ENCODE measurements around the gene PCGF6. TPM values are rescaled to one million over a fixed set of nuclear protein-coding genes. Genes with fewer than 3 reads are reported as not detected.

Gene PCGF6
- total RNA-seq, 2 donors from 2014 or later, result 11.4 to 12.4 TPM

DNA sequence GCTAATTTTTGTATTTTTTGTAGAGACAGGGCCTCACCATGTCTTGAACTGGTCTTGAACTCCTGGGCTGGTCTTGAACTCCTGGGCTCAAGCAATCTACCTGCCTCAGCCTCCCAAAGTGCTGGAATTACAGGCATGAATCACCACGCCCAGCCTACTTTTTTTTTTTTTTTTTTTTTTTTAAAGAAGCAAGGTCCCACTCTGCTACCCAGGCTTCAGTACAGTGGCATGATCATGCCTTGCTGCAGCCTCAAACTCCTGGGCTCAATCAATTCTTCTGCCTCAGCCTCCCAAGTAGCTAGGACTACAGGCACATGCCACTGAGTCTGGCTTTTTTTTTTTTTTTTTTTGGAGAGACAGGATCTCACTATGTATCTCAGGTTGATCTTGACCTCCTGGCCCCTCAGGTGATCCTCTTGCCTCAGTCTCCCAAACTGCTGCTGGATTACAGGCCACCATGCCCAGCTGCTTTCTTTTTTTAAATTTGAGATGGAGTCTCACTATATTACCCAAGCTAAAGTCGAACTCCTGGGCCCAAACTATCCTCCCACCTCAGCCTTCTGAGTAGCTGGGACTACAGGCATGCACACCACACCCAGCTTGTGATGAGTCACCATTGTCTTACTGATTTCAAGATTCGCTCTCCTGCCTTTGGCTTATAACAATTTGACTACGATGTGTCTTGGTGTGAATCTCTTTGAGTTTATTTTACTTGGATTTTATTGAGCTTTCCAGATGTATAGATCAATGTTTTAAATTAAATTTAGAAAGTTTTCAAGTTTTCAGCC lies 96.2 kb downstream of the PCGF6 start:
- intact Hi-C loops (cut with DNase I), result no loop called here
- WGBS, result 66% methylated on average over 4 of the region's 4 CpGs
- no peaks in the 10 kb centered on the region for H3K36me3 ChIP-seq

DNA sequence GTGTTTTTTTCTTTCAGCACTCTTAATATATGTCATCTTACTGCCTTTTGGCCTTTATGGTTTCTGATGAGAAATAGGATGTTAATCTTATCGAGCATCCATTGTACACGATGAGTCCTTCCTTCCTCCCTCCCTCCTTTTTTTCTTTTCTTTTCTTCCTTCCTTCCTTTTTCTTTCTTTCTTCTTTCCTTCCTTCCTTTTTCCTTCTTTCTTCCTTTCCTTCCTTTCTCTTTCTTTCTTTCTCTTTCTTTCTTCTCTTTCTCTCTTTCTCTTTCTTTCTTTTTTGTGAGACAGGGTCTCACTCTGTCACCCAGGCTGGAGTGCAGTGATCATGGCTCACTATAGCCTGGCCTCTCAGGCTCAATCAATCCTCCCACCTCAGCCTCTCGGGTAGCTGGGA lies 96.8 kb downstream of the PCGF6 start:
- H3K27ac ChIP-seq, result no peak overlapping the region
- no peaks in the 10 kb centered on the region for H3K36me3 ChIP-seq
- no peaks in the 10 kb centered on the region for H3K27me3 ChIP-seq (replicated peaks; ENCODE audit: insufficient read depth)
- WGBS, result 76% methylated on average over 3 of the region's 3 CpGs
- DNase-seq (ENCODE audit: low spot score), result no peak
- no peaks in the 10 kb centered on the region for H3K4me1 ChIP-seq (replicated peaks)
- intact Hi-C loops (cut with DNase I), result no loop called here
- H3K4me3 ChIP-seq, result no peak overlapping the region
- H3K9me3 ChIP-seq, result no peaks in the 10 kb centered on the region
- TF ChIP-seq POLR2A (IDR thresholded peaks at IDR 0.05), result no peak
- TF ChIP-seq POLR2AphosphoS5 (IDR thresholded peaks at IDR 0.05), result no peak
- TF ChIP-seq, protein P1, sequence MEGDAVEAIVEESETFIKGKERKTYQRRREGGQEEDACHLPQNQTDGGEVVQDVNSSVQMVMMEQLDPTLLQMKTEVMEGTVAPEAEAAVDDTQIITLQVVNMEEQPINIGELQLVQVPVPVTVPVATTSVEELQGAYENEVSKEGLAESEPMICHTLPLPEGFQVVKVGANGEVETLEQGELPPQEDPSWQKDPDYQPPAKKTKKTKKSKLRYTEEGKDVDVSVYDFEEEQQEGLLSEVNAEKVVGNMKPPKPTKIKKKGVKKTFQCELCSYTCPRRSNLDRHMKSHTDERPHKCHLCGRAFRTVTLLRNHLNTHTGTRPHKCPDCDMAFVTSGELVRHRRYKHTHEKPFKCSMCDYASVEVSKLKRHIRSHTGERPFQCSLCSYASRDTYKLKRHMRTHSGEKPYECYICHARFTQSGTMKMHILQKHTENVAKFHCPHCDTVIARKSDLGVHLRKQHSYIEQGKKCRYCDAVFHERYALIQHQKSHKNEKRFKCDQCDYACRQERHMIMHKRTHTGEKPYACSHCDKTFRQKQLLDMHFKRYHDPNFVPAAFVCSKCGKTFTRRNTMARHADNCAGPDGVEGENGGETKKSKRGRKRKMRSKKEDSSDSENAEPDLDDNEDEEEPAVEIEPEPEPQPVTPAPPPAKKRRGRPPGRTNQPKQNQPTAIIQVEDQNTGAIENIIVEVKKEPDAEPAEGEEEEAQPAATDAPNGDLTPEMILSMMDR (IDR thresholded peaks at IDR 0.05), result no peak

More for the DNA sequence above, 96.2 kb downstream of the PCGF6 start:
- no peaks in the 10 kb centered on the region for H3K4me1 ChIP-seq (replicated peaks)
- TF ChIP-seq, protein P1 (IDR thresholded peaks at IDR 0.05), result no peak
- no peak for TF ChIP-seq POLR2AphosphoS5 (IDR thresholded peaks at IDR 0.05)
- TF ChIP-seq POLR2A (IDR thresholded peaks at IDR 0.05), result no peak
- H3K4me3 ChIP-seq, result no peak overlapping the region
- H3K9me3 ChIP-seq, result no peaks in the 10 kb centered on the region
- no peaks in the 10 kb centered on the region for H3K27me3 ChIP-seq (replicated peaks; ENCODE audit: insufficient read depth)
- no peak overlapping the region for H3K27ac ChIP-seq
- no peak for DNase-seq (ENCODE audit: low spot score)

MicroRNA genes within 50 kb of the gene (microRNA counts, 767-probe panel; counts per million panel counts)
- microRNA hsa-miR-1307-3p, result 431 to 927 counts per million in 2 donors

Small RNA genes within 50 kb of the gene (microRNA-seq; reads per million reads assigned to microRNA genes)
- 892 reads per million, percentile 87 among the genes with 10 or more reads in this experiment for gene MIR1307

Small RNA genes within 50 kb of the gene (small RNA-seq; reads per million reads assigned to genes)
- 0 reads per million in 2 donors for gene RNU11-3P

Other genes starting within 250 kb of the PCGF6 start
- 100 to 1,000 TPM in 1 of 2 donors, 10 to 100 TPM in 1; 88.4 to 112 TPM for gene NT5C2, start 157.9 kb downstream of the PCGF6 start, total RNA-seq
- not detected for gene RPEL1, start 105.3 kb downstream of the PCGF6 start, total RNA-seq
- gene INA, start 74.0 kb downstream of the PCGF6 start, total RNA-seq, result 1 to 10 TPM in 1 of 2 donors, under 1 TPM in 1; 0.14 to 2.0 TPM
- gene TAF5, start 16.8 kb upstream of the PCGF6 start, total RNA-seq, result 10 to 100 TPM in 1 of 2 donors, 1 to 10 TPM in 1; 3.7 to 16.0 TPM
- 100 to 1,000 TPM; 206 to 234 TPM for gene ATP5MK, start 45.3 kb upstream of the PCGF6 start, total RNA-seq
- 10 to 100 TPM; 13.3 to 33.8 TPM for gene PDCD11, start 45.5 kb upstream of the PCGF6 start, total RNA-seq
- gene CALHM2, start 101.2 kb upstream of the PCGF6 start, total RNA-seq, result 10 to 100 TPM; 11.7 to 82.8 TPM
- not detected for gene CALHM1, start 107.8 kb upstream of the PCGF6 start, total RNA-seq
- gene CALHM3, start 128.1 kb upstream of the PCGF6 start, total RNA-seq, result under 1 TPM in 1 of 2 donors, not detected in 1; 0.51 TPM
- gene NEURL1, start 142.6 kb upstream of the PCGF6 start, total RNA-seq, result 10 to 100 TPM in 1 of 2 donors, under 1 TPM in 1; 0.96 to 10.5 TPM

All from prostate gland (tissue), 2 donors.